Measurements from ENCODE around the gene TBL1X.
"Not testable (repeated sequence)": the region's sequence is repeated elsewhere in the genome, so short reads cannot be mapped to it uniquely, and the experiment has no call there.

Gene TBL1X

DNA sequence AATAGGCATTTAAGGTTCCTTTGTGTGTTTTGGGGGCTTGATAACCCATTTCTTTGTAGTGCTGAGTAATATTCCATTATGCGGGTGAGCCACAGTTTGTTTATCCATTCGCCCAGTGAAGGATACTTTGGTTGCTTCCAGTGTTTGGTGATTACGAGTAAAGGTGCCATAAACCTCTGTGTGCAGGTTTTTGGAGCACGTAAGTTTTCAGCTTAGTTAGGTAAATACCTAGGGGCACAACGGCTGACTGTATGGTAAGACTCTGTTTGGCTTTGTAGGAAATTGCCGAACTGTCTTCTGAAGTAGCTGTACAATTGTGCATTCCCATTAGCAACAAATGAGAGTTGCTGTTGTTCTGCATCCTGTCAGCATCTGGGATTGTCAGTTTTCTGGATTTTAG is 3.8 kb upstream of the TBL1X start:
- no peaks in the 10 kb centered on the region for H3K36me3 ChIP-seq (ENCODE audit: insufficient read depth, low read length)
- no peak overlapping the region for H3K27ac ChIP-seq (ENCODE audit: low read depth, low read length)
- no peak overlapping the region for H2AFZ ChIP-seq (ENCODE audit: low read length, unreplicated experiment)
- no peaks in the 10 kb centered on the region for H3K27me3 ChIP-seq (ENCODE audit: insufficient read depth, low read length)
- no peaks in the 10 kb centered on the region for H3K79me2 ChIP-seq (ENCODE audit: control insufficient read depth, insufficient read depth, low read length, unreplicated experiment)
- peaks cover 13% of the 10 kb centered on the region for H3K4me1 ChIP-seq (ENCODE audit: control insufficient read depth, insufficient read depth, low read length, unreplicated experiment)
- H3K4me3 ChIP-seq (ENCODE audit: low read depth, low read length) = no peak overlapping the region

DNA sequence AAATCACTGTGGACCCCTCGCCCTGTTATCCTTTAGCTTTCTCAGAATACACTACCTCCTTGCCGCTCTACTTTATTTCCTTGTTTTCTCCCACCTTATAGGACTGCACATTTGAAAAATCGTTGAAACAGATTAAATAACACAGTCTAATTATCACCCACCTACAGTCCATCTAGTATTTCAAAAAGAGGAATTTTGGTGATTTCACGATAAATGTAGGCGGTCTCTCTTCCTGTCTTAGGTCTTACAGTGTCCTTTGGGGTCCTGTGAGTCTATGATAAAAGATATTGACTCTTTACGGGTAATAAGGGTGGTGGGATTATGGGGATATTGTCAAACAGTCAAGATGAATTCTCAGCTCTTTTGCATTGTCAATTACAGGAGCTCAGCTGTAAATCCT is 2.4 kb upstream of the TBL1X start:
- Histone ChIP-seq H3K27me3 (ENCODE audit: insufficient read depth, low read length) (no peaks in the 10 kb centered on the region), H2AFZ (ENCODE audit: low read length, unreplicated experiment) (peak overlapping the region; percentile 47), H3K27ac (ENCODE audit: low read depth, low read length) (no peak overlapping the region), H3K4me1 (ENCODE audit: control insufficient read depth, insufficient read depth, low read length, unreplicated experiment) (peaks cover 20% of the 10 kb centered on the region), H3K36me3 (ENCODE audit: insufficient read depth, low read length) (no peaks in the 10 kb centered on the region), H3K79me2 (ENCODE audit: control insufficient read depth, insufficient read depth, low read length, unreplicated experiment) (peaks cover 13% of the 10 kb centered on the region), H3K4me3 (ENCODE audit: low read depth, low read length) (no peak overlapping the region)

DNA sequence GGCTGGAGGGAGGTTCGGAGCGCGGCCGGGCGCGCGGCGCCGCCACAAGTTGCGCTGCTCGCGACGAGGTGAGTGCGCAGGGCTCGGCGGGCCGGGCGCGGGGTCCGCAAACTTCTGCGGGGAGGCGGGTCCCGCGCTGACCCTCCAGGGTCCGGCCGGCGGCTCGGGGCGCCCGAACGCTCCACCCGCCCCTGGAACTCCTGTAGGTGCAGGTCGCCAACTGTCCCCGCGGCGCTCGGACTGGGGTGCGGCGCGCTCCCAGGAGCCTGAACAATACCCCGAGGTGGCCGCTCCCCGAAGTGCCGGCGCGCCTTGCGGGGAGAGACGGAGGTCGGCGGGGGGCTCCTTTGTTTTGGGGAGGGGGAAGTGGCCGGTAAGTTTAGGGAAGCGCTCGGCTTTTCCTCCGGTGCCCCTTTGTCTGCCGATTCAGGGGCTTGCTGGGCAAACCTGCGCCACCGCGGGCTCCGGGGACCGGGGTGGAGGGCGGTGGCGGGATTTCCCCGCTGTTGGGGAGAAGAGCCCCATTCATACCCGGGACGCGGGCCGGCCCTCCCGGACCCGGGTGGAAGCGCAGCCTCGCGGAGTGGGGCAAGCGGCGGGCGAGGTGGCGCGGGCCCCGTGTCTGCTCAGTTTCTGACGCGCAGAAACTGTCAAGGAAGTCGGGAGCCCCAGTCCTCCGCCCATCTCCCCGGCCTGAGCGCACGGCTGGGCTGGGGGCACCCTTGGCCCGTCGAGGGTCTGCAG is 694 bp downstream of the TBL1X start:
- no peaks in the 10 kb centered on the region for H3K36me3 ChIP-seq (ENCODE audit: insufficient read depth, low read length)
- peak overlapping the region; percentile 93 for H3K4me3 ChIP-seq (ENCODE audit: low read depth, low read length)
- peaks cover 22% of the 10 kb centered on the region for H3K79me2 ChIP-seq (ENCODE audit: control insufficient read depth, insufficient read depth, low read length, unreplicated experiment)
- H2AFZ ChIP-seq (ENCODE audit: low read length, unreplicated experiment) = peak overlapping the region; percentile 50
- H3K27me3 ChIP-seq (ENCODE audit: insufficient read depth, low read length) = no peaks in the 10 kb centered on the region
- peaks cover 20% of the 10 kb centered on the region for H3K4me1 ChIP-seq (ENCODE audit: control insufficient read depth, insufficient read depth, low read length, unreplicated experiment)
- H3K27ac ChIP-seq (ENCODE audit: low read depth, low read length) = no peak overlapping the region

DNA sequence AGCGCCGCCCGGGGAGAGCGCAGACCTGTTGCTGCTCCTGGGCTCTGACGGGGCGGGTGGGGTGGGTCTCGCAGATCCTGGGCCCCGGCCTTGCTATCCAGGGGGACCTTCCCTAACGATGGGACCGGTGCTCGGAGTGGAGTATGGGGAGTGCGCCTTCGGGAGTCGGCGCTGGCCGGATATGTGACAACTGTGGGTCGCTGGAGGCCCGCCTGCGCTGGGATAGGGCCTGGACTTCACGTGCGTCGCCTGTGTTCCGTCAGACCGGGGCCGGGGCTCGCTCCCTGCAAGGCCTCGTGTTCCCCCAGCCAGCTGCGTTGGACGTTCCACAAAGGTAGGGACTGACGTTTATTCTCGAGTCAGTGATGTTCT is 1.3 kb downstream of the TBL1X start:
- peak overlapping the region; percentile 93 for H3K4me3 ChIP-seq (ENCODE audit: low read depth, low read length)
- H3K36me3 ChIP-seq (ENCODE audit: insufficient read depth, low read length) = no peaks in the 10 kb centered on the region
- H3K27ac ChIP-seq (ENCODE audit: low read depth, low read length) = no peak overlapping the region
- H3K4me1 ChIP-seq (ENCODE audit: control insufficient read depth, insufficient read depth, low read length, unreplicated experiment) = peaks cover 20% of the 10 kb centered on the region
- H2AFZ ChIP-seq (ENCODE audit: low read length, unreplicated experiment) = no peak overlapping the region
- H3K79me2 ChIP-seq (ENCODE audit: control insufficient read depth, insufficient read depth, low read length, unreplicated experiment) = peaks cover 22% of the 10 kb centered on the region
- no peaks in the 10 kb centered on the region for H3K27me3 ChIP-seq (ENCODE audit: insufficient read depth, low read length)

DNA sequence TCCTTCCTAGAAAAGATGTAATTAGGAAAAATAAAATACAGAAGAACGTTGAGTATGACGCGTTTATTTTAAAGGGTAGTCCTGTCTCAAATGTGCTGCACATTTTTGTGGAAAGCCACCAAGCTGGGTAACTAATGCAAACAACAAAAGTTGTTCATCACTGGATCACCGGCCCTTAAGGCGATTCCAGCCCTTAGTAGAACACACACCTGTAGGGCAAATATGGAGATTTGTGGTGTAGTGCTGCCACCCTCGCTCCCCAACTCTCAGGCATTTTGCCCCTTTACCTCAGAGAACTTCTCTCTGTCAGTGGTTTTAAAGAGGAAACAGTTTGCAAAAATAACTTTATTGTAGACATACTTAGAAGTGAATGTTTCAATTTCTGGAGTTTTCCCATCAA is 1.9 kb downstream of the TBL1X start:
- H3K27me3 ChIP-seq (ENCODE audit: insufficient read depth, low read length) = no peaks in the 10 kb centered on the region
- no peaks in the 10 kb centered on the region for H3K36me3 ChIP-seq (ENCODE audit: insufficient read depth, low read length)
- H3K4me3 ChIP-seq (ENCODE audit: low read depth, low read length) = peak overlapping the region; percentile 93
- H3K4me1 ChIP-seq (ENCODE audit: control insufficient read depth, insufficient read depth, low read length, unreplicated experiment) = peaks cover 20% of the 10 kb centered on the region
- H3K79me2 ChIP-seq (ENCODE audit: control insufficient read depth, insufficient read depth, low read length, unreplicated experiment) = peaks cover 22% of the 10 kb centered on the region
- no peak overlapping the region for H3K27ac ChIP-seq (ENCODE audit: low read depth, low read length)
- H2AFZ ChIP-seq (ENCODE audit: low read length, unreplicated experiment) = no peak overlapping the region

DNA sequence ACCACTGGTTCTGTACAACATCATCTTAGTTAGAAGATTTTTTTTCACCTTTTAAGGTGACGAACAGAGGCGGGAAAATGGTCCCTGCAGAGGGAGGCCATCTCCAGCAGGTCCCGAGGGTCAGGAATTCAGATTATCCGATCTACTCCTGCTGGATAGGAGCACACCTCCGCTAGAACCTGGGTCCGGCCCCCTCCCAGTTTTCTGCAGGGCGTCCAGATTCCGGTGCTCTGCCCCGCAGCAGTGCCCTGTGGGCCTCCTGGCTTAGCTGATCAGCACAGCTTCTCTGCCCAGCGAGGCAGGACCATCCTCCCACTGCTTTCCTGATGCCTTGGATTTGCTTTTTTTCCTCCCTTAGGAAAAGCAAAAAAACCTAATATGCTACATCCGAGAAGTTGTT is 2.3 kb downstream of the TBL1X start:
- peaks cover 22% of the 10 kb centered on the region for H3K79me2 ChIP-seq (ENCODE audit: control insufficient read depth, insufficient read depth, low read length, unreplicated experiment)
- H3K36me3 ChIP-seq (ENCODE audit: insufficient read depth, low read length) = no peaks in the 10 kb centered on the region
- no peaks in the 10 kb centered on the region for H3K27me3 ChIP-seq (ENCODE audit: insufficient read depth, low read length)
- H3K27ac ChIP-seq (ENCODE audit: low read depth, low read length) = no peak overlapping the region
- peak overlapping the region; percentile 93 for H3K4me3 ChIP-seq (ENCODE audit: low read depth, low read length)
- H3K4me1 ChIP-seq (ENCODE audit: control insufficient read depth, insufficient read depth, low read length, unreplicated experiment) = peaks cover 20% of the 10 kb centered on the region
- H2AFZ ChIP-seq (ENCODE audit: low read length, unreplicated experiment) = no peak overlapping the region

DNA sequence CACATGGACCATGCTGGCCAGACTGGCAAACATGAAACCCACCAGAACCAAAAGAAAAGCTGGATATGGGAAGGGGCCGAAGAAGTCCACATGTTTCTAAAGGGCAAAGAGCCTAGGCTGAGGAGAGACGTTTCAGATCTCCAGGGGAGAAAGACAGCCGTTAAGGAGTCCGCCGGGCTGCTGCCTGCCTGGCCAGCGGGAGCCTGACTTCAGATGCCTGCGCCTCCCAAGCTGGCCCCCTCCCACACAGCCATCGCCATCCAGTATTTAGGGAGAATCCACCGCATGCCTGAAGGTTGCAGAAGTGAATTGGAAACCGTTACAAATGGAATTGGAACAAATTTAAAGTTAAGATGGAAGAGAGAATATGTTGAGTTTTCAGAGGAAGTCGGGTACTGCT is 2.9 kb downstream of the TBL1X start:
- Histone ChIP-seq H3K4me3 (ENCODE audit: low read depth, low read length) (no peak overlapping the region), H2AFZ (ENCODE audit: low read length, unreplicated experiment) (no peak overlapping the region), H3K4me1 (ENCODE audit: control insufficient read depth, insufficient read depth, low read length, unreplicated experiment) (peaks cover 14% of the 10 kb centered on the region), H3K27me3 (ENCODE audit: insufficient read depth, low read length) (no peaks in the 10 kb centered on the region), H3K36me3 (ENCODE audit: insufficient read depth, low read length) (no peaks in the 10 kb centered on the region), H3K27ac (ENCODE audit: low read depth, low read length) (no peak overlapping the region), H3K79me2 (ENCODE audit: control insufficient read depth, insufficient read depth, low read length, unreplicated experiment) (peaks cover 22% of the 10 kb centered on the region)

DNA sequence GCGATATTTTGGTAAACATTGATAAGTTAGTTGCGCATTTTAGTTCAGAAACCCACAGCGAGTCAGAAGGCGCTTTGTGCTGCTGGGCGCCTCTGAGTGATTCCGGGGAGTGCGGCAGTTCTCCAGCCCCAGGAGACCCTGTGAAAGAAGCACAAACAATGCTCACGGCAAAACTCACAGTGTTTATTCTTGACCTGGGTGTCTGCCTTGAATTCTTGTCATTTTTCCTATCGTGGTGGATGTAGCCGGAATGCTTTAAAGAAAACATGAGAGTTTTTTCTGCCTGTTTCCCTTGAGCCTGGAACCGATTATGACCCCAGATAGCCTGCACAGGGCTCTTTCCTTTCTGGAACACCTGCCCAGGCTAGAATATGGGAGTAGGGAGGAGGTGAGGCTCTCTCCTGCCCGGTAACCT is 6.7 kb downstream of the TBL1X start:
- Histone ChIP-seq H3K79me2 (ENCODE audit: control insufficient read depth, insufficient read depth, low read length, unreplicated experiment) (peaks cover 22% of the 10 kb centered on the region), H3K4me3 (ENCODE audit: low read depth, low read length) (no peak overlapping the region), H3K27me3 (ENCODE audit: insufficient read depth, low read length) (no peaks in the 10 kb centered on the region), H3K27ac (ENCODE audit: low read depth, low read length) (no peak overlapping the region), H3K36me3 (ENCODE audit: insufficient read depth, low read length) (no peaks in the 10 kb centered on the region), H2AFZ (ENCODE audit: low read length, unreplicated experiment) (no peak overlapping the region), H3K4me1 (ENCODE audit: control insufficient read depth, insufficient read depth, low read length, unreplicated experiment) (peaks cover 5% of the 10 kb centered on the region)

DNA sequence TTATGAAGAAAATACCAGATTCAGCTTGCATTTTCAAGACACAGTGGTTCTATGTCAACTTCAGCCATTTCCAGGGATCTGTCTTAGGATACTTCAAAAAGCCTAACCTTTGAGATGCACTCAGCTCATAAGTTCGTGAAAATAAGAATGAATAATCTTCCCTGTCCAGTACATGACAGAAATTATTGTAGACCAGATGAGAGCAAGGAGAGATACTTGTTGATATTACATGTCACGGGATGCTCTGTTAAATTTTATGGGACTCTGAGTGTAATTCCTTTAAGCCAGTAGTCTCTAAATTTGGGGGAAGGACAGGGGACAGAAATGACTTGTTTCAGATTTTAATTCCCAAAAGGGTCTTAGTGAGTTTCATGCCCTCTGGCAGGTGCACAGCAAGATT is 8.8 kb downstream of the TBL1X start:
- H3K36me3 ChIP-seq (ENCODE audit: insufficient read depth, low read length) = no peaks in the 10 kb centered on the region
- peaks cover 15% of the 10 kb centered on the region for H3K79me2 ChIP-seq (ENCODE audit: control insufficient read depth, insufficient read depth, low read length, unreplicated experiment)
- no peak overlapping the region for H2AFZ ChIP-seq (ENCODE audit: low read length, unreplicated experiment)
- no peaks in the 10 kb centered on the region for H3K27me3 ChIP-seq (ENCODE audit: insufficient read depth, low read length)
- no peaks in the 10 kb centered on the region for H3K4me1 ChIP-seq (ENCODE audit: control insufficient read depth, insufficient read depth, low read length, unreplicated experiment)
- H3K4me3 ChIP-seq (ENCODE audit: low read depth, low read length) = no peak overlapping the region
- H3K27ac ChIP-seq (ENCODE audit: low read depth, low read length) = no peak overlapping the region

DNA sequence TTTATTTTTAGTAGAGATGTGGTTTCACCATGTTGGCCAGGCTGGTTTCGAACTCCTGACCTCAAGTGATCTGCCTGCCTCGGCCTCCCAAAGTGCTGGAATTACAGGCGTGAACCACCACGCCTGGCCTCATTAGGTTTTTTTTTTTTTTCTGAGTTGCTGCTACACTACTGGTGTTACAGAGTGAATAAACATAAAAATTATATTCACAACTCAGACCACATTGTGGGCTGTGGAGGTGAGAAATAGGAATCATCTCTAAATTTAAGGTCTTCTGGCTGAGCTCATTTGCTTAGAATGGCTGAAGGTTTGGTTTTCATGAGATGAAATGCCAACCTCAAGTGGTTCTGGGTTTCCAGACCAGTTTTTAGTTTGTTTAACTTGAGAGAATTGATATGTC is 10.6 kb downstream of the TBL1X start:
- H3K79me2 ChIP-seq (ENCODE audit: control insufficient read depth, insufficient read depth, low read length, unreplicated experiment) = peaks cover 15% of the 10 kb centered on the region
- not testable (repeated sequence) for H3K4me1 ChIP-seq (ENCODE audit: control insufficient read depth, insufficient read depth, low read length, unreplicated experiment); H3K27ac ChIP-seq (ENCODE audit: low read depth, low read length); H3K36me3 ChIP-seq (ENCODE audit: insufficient read depth, low read length); H2AFZ ChIP-seq (ENCODE audit: low read length, unreplicated experiment); H3K4me3 ChIP-seq (ENCODE audit: low read depth, low read length); H3K27me3 ChIP-seq (ENCODE audit: insufficient read depth, low read length)

DNA sequence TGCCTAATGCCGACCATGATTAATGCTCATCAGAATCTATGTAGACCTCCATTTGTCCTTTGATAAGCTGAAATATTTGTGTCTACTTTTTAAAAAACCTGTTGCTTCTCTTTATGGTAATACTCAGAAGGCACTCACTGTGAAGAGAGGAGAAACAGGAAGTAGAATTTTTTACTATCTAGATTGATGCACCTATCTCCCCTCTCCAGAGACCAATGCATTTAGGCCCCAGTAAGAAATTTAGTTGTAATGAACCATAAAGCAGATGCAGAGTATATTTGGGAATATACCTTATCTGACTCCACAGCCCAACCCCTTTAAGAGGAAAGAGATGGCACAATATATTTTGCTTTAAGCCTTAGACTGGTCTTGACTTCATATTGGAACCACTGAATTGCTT is 11.1 kb downstream of the TBL1X start:
- Histone ChIP-seq H3K4me1 (ENCODE audit: control insufficient read depth, insufficient read depth, low read length, unreplicated experiment) (no peaks in the 10 kb centered on the region), H3K27me3 (ENCODE audit: insufficient read depth, low read length) (no peaks in the 10 kb centered on the region), H3K4me3 (ENCODE audit: low read depth, low read length) (no peak overlapping the region), H2AFZ (ENCODE audit: low read length, unreplicated experiment) (no peak overlapping the region), H3K79me2 (ENCODE audit: control insufficient read depth, insufficient read depth, low read length, unreplicated experiment) (peaks cover 15% of the 10 kb centered on the region), H3K36me3 (ENCODE audit: insufficient read depth, low read length) (no peaks in the 10 kb centered on the region), H3K27ac (ENCODE audit: low read depth, low read length) (no peak overlapping the region)
